Smooth muscle cell of the coronary artery (primary cell): ENCODE measurements around the gene E2F3. TPM values are rescaled to one million over a fixed set of nuclear protein-coding genes. Genes with fewer than 3 reads are reported as not detected.

ENCODE experiments used
- total RNA-seq: library from RNA; depleted of rRNA; stranded (reverse); fragments of >200 nt; gene quantifications from 2 replicates; pipeline ENCODE4 v1.2.3, GENCODE V29; 2014; ENCODE audit warnings: low replicate concordance

The E2F3 gene
- 0.82 and 4.5 TPM in 2 replicates for total RNA-seq

GRCh38 chr6:20401205-20402091 lies at the start of gene E2F3:
Gene E2F3, plus strand, starts transcription at chr6:20401879. Its CDS starts 354 bp downstream, at chr6:20402233.

DNA sequence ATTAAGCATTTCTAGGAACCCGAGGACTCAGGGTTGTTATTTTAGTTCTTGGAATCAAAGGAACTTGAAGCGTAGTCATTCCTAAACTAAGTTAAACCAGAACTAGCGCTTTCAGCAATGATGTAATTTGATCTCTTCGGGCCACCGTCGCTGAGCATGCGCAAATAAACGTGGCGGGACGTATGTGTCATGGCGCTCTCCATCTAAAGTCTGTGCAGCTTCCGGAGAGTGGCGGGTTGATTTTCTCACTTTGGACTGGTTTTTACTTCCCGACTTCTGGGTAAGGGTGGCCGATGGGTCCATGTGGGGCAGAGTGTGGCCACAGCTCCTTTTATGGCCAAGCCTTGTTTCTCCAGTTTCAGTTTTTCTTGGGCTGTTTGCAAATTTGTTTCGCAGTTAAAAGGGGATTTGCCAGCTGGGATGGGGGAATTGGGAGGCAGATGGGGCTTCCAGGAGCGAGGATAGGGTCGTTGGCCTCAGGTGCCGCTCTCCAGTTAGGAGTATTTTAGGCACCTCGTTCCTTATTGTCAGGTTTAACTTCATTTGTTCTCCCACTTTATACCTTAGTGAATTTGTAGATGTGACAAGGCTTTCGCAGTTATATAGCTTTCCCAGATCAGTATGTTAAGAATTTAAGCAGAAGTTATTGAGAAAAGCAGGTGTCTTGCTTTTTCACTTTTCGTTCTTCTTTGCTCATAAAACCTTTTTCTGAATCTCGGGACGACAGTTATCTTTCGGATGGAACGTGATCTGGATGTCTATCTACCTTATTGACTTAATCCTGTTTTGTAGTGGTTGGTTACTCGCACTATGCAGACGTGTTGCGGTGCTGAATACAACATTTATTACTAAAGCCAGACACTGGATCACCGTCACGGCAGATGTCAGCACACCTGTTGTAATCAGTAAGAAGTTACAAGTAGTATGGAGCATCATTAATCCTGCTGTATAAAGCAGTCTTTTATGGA lies 132.9 kb downstream of the E2F3 start, which contains the start of gene CDKAL1:
Gene CDKAL1 (plus strand): TSS at position 163 of the 968 bp plus-strand sequence. CDS start 11,894 bp downstream, outside the sequence.

Other genes with a start within 250 kb of the E2F3 start
- gene MBOAT1, start 189.4 kb upstream of the E2F3 start, total RNA-seq: 1.3 and 5.3 TPM in 2 replicates
- 11.7 and 14.2 TPM in 2 replicates for gene CDKAL1, start 132.6 kb downstream of the E2F3 start, total RNA-seq